ENCODE data around the gene GIGYF1. TPM values are rescaled to one million over a fixed set of nuclear protein-coding genes. Genes with fewer than 3 reads are reported as not detected.
A peak's percentile ranks its signal among the peaks of the same experiment; 100 is the strongest.

GIGYF1 gene
- total and polyA plus RNA-seq, 2 of the 13 experiments (the other 11 are each of a cell fraction or from before 2014, with no cell fraction given), result 7.6 to 16.1 TPM

DNA sequence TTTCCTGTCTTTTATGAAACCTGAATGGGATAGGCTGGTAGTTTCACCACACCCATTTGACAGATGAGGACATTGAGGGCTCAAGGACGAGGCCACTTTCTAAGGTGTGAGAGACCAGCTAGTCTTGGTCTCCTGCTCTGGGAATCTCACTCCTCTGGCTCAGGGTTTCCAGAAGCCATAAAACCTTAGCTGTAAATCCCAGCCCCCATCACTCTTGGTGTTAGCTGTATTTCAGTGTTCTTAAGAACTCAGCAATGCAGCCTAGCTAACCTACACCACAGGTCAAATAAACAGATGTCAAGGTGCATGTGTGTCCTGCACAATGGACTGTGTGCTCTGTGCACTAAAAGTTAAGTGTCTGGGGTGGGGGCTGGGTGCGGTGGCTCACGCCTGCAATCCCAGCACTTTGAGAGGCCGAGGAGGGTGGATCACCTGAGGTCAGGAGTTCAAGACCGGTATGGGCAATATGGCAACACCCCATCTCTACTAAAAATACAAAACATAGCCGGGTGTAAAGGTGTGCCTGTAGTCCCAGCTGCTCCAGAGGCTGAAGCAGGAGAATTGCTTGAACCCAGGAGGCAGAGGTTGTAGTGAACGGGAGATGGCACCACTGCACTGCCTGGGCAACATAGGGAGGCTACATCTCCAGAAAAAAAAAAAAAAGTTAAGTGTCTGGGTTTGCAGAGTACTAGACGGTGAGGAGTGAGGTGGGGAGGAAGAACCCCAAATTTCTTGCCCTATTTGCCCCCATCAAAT, 25.7 kb upstream of the GIGYF1 start (continued):
- no peak for TF ChIP-seq LRRFIP1 (CRISPR knock-in tag; conservative IDR thresholded peaks at IDR 0.05)
- peak; percentile 82 for TF ChIP-seq SALL1 (CRISPR knock-in tag; IDR thresholded peaks at IDR 0.05)
- TF ChIP-seq MZF1 (CRISPR knock-in tag; IDR thresholded peaks at IDR 0.05; ENCODE audit: borderline replicate concordance), result no peak
- TF ChIP-seq, protein P1, sequence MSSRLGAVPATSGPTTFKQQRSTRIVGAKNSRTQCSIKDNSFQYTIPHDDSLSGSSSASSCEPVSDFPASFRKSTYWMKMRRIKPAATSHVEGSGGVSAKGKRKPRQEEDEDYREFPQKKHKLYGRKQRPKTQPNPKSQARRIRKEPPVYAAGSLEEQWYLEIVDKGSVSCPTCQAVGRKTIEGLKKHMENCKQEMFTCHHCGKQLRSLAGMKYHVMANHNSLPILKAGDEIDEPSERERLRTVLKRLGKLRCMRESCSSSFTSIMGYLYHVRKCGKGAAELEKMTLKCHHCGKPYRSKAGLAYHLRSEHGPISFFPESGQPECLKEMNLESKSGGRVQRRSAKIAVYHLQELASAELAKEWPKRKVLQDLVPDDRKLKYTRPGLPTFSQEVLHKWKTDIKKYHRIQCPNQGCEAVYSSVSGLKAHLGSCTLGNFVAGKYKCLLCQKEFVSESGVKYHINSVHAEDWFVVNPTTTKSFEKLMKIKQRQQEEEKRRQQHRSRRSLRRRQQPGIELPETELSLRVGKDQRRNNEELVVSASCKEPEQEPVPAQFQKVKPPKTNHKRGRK (CRISPR knock-in tag; IDR thresholded peaks at IDR 0.05), result no peak
- TF ChIP-seq ZNF333 (CRISPR knock-in tag; IDR thresholded peaks at IDR 0.05; ENCODE audit: borderline replicate concordance), result peak; percentile 46; the same call in 1 of the 2 replicates
- TF ChIP-seq JDP2 (CRISPR knock-in tag; IDR thresholded peaks at IDR 0.05; ENCODE audit: borderline replicate concordance), result no peak
- TF ChIP-seq ATF6 (CRISPR knock-in tag; conservative IDR thresholded peaks at IDR 0.05), result no peak
- no peak; the same call in 1 of the 2 replicates for TF ChIP-seq ZSCAN21 (CRISPR knock-in tag; IDR thresholded peaks at IDR 0.05; ENCODE audit: borderline replicate concordance)
- peak; percentile 73 for TF ChIP-seq PITX1 (CRISPR knock-in tag; IDR thresholded peaks at IDR 0.05)
- TF ChIP-seq SRY (CRISPR knock-in tag; IDR thresholded peaks at IDR 0.05), result no peak
- no peak for TF ChIP-seq ZNF703 (CRISPR knock-in tag; IDR thresholded peaks at IDR 0.05; ENCODE audit: borderline replicate concordance)
- no peak for TF ChIP-seq ZNF496 (CRISPR knock-in tag; IDR thresholded peaks at IDR 0.05; ENCODE audit: insufficient replicate concordance)
- TF ChIP-seq, protein P2, sequence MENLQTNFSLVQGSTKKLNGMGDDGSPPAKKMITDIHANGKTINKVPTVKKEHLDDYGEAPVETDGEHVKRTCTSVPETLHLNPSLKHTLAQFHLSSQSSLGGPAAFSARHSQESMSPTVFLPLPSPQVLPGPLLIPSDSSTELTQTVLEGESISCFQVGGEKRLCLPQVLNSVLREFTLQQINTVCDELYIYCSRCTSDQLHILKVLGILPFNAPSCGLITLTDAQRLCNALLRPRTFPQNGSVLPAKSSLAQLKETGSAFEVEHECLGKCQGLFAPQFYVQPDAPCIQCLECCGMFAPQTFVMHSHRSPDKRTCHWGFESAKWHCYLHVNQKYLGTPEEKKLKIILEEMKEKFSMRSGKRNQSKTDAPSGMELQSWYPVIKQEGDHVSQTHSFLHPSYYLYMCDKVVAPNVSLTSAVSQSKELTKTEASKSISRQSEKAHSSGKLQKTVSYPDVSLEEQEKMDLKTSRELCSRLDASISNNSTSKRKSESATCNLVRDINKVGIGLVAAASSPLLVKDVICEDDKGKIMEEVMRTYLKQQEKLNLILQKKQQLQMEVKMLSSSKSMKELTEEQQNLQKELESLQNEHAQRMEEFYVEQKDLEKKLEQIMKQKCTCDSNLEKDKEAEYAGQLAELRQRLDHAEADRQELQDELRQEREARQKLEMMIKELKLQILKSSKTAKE (CRISPR knock-in tag; IDR thresholded peaks at IDR 0.05; ENCODE audit: borderline replicate concordance), result peak; percentile 78
- TF ChIP-seq ZNF552 (CRISPR knock-in tag; IDR thresholded peaks at IDR 0.05; ENCODE audit: borderline replicate concordance), result no peak
- TF ChIP-seq MTF1 (CRISPR knock-in tag; IDR thresholded peaks at IDR 0.05), result no peak
- no peak for TF ChIP-seq WIZ (CRISPR knock-in tag; IDR thresholded peaks at IDR 0.05)

Data from HepG2 (cell line).